Uterus (tissue), 2 donors: ENCODE results near the gene CASK.

ENCODE experiments used
- POLR2A ChIP-seq, 2 donors: fragments of 450-650 bp; IDR thresholded peaks; one replicate each; pipeline ENCODE4 v1.6.1; 2016; ENCODE audit warnings: antibody characterized with exemption in 2 of 2, mild to moderate bottlenecking in 1 of 2, moderate library complexity in 1 of 2
- TF ChIP-seq, protein P1 (sequence below), 4 experiments: fragments of 200-600 bp in 2 of 4; fragments of 450-650 bp in 2 of 4; sonication (generic) in 2 of 4; IDR thresholded peaks; one replicate each; pipeline ENCODE4 v1.5.1; 2016 to 2019; ENCODE audit warnings: antibody characterized with exemption in 4 of 4, mild to moderate bottlenecking in 2 of 4, moderate library complexity in 1 of 4

DNA sequence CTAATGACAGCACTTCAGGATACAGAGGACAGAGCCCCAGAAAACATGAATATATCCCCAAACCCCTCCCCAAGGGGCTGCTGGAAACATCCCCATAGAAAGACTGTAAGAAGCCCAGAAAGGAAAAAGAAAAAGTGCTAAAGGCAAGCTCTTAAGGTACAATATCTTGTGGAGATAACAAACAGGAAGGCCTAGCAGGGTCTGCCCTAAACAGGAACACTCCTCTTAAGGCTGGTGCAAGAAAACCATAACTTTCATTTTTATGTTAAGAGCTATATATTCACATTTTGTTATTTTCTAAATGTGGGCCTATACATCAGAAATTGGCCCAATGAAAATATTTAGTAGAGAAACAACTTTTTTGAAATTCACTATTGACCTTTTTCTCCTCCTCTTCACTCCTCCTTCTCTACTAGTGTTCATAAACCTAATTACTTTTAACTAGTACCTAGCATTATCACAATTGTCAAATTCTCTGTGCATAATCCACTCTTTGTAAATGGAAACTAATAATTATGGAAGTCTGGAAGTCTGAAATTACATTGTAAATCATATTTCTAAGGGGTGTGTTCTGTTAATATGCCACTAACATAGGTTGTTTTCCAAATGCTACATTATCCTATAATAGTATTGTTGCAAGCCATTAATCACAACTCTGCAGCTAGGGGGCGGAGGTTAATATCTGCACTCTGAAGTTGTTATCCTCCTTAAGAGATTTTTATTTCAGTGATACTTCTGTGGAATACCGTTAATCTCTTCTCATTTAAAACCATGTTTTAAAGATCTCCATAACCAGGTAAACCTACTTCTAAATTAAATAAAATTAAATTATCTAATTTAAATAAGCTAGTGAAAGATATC lies 59.8 kb downstream of the CASK start:
- TF ChIP-seq, protein P1, sequence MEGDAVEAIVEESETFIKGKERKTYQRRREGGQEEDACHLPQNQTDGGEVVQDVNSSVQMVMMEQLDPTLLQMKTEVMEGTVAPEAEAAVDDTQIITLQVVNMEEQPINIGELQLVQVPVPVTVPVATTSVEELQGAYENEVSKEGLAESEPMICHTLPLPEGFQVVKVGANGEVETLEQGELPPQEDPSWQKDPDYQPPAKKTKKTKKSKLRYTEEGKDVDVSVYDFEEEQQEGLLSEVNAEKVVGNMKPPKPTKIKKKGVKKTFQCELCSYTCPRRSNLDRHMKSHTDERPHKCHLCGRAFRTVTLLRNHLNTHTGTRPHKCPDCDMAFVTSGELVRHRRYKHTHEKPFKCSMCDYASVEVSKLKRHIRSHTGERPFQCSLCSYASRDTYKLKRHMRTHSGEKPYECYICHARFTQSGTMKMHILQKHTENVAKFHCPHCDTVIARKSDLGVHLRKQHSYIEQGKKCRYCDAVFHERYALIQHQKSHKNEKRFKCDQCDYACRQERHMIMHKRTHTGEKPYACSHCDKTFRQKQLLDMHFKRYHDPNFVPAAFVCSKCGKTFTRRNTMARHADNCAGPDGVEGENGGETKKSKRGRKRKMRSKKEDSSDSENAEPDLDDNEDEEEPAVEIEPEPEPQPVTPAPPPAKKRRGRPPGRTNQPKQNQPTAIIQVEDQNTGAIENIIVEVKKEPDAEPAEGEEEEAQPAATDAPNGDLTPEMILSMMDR (IDR thresholded peaks at IDR 0.05), result no peak
- TF ChIP-seq POLR2A (IDR thresholded peaks at IDR 0.05), result no peak
